Cardiac septum (tissue), 1 donor: ENCODE results near the gene TTLL8. TPM values are rescaled to one million over a fixed set of nuclear protein-coding genes. Genes with fewer than 3 reads are reported as not detected.

Source experiments
- DNase-seq: peaks from one replicate; pipeline ENCODE4 v3.0.0-alpha.2; 2020; ENCODE audit warnings: low spot score
- intact Hi-C: fragments of 100-400 bp; cut with DNase I; formaldehyde crosslinking; loops from one replicate; pipeline ENCODE4 v1.14.0; 2022
- total RNA-seq: library from RNA; stranded (reverse); fragmentation: NEBNext Ultra II Directional; extraction: Animal tissue kit (Norgen Biotek cat#: 25700); gene quantifications from one replicate; pipeline ENCODE4 v1.2.1, GENCODE V29; 2021
- donor health status: DM: no; HTN: no; CAD: no.

TTLL8 gene
- total RNA-seq, 1 donor from 2014 or later, result not detected

GRCh38 chr22:50011447-50012210 is 46.5 kb downstream of the TTLL8 start:
- intact Hi-C loops, result no loop called here
- DNase-seq, result no peak

- peak; percentile 24 for DNase-seq
- intact Hi-C loops, result no loop called here
These were observed 47.2 kb downstream of the TTLL8 start for GRCh38 chr22:50010676-50011446.

DNA sequence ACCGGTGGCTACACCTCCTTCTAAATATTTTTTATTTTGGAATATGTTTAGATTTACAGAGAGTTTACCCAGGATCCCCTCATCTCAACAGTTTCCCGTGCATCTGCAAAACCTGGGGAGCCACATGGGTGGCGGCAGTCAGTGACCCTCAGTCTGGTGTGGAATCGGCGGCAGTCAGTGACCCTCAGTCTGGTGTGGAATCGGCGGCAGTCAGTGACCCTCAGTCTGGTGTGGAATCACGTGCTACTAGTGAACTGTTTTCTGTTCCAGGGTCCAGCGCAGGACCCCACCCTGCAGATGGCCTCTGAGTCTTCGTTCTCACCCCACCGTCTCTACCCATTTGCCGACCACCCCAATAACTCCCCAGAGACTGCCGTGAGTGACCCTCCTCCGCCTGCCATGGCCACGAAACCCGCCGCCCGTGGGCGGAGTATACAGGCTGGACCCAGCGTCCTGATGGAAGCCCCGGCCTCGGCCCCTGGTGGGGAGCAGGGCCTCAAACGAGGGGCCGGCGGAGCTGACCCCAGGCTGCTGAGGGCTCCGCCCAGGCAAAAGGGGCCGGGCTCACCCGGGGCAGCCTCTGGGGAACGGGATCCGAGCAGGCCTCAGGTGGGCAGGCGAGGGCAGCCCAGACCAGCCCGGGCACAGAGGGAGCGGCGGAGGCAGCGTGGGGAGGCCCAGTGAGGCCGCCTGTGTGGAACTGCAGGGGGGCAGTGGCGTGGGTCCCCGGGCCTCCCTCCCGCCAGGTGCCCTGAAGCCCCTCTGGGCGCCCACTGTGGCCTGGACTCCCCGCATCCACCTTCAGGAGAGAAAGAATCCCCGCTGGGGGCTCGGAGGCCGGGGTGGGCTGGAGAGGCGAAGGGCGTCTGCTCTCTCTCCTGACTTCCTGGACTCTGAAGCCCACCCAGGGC is 48.1 kb downstream of the TTLL8 start:
- intact Hi-C loops, result no loop called here
- peak; percentile 67 for DNase-seq

- peak; percentile 38 for DNase-seq
- intact Hi-C loops, result no loop called here
These were observed 48.8 kb downstream of the TTLL8 start for GRCh38 chr22:50009251-50009650.

DNA sequence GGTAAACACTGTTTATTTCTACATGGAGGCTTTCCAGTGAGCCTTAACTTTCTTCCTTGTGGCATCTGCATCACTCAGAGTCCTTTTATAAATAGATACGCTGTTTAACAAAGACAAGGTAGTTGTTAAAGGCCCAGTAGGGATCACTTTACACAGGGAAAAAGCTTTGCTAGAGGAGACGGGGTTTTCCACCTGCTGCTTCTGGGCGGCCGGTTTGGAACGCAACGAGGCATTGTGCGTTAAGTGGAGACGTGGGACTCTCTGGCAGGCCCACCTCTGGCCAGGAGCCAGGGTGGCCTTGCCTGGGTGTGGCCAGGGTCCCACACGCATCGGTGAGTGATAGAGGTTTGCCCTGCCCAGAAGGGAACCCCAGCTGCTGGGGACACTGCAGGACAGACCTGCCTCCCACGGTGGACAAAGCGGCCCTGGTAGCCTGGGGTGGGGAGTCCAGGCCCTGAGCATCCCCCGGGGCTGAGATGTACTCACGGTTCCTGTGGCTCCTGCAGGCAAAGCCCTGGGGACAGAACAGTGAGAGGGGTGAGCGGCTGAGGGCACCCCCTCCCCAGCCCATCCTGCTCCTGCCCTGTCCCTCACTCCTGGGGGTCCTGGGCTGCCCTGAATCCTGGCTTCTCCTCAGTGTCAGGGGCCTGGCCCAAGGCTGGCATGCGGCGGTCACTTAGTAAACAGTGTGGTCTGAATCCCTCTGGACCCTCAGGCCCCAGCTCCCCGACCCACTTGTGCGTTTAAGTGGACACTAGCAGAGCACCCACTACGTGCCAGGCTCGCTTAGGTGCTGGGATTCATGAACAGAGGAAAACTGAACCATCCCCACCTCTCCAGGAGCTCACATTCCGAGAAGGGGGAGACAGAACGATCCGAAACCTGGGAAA is 49.7 kb downstream of the TTLL8 start:
- DNase-seq, result peak; percentile 47
- intact Hi-C loops, result no loop called here

GRCh38 chr22:50007057-50007511 is 51.0 kb downstream of the TTLL8 start:
- DNase-seq, result no peak
- intact Hi-C loops, result no loop called here

- intact Hi-C loops, result no loop called here
- DNase-seq, result no peak
These were observed 53.2 kb downstream of the TTLL8 start for GRCh38 chr22:50004918-50005317.

GRCh38 chr22:50002791-50003190 is 55.3 kb downstream of the TTLL8 start:
- no peak for DNase-seq
- intact Hi-C loops, result no loop called here

GRCh38 chr22:50001388-50002231 is 56.5 kb downstream of the TTLL8 start:
- intact Hi-C loops, result no loop called here
- DNase-seq, result peak; percentile 70

DNA sequence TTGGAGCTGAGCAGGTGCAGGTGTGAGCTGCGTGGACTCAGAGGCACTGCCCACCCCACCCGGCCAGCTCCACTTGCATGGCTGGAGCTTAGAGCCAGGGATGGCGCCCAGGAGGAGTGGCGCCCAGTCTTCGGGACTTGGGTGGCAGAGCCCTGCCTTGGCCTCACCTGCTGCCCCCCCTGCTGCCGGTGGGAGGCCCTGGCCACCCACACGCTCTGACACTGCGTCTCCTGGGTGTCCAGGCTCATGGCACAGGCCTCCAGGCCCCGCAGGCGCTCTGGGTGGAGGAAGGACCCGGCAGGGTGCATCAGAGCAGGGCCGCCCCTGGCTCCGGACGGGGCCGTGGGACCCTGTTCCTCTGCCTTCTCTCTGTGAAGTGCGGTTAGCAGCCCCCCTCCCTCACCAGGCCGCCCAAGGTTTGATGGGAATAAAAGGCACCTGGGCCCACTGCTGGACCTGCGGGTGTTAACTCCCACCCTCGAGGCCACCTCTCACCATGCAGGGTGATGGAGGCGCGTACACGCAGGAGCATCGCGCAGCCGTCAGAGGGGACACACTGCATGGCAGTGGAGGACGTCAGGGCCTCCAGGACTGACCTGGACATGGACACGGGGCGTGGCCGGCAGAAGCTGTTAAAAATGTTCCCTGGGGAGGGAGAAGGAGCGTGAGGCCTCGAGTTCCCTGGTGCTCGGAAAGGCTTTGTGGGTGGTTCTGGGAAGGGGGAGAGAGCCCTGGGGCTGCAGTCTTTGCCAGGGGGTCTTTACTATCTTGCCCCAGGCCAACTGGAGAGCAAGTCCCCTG is 57.3 kb downstream of the TTLL8 start:
- peak; percentile 73 for DNase-seq

GRCh38 chr22:49999946-50000586 is 58.0 kb downstream of the TTLL8 start:
- DNase-seq, result peak; percentile 60
- intact Hi-C loops, result no loop called here

More for the DNA sequence above, 57.3 kb downstream of the TTLL8 start:
- intact Hi-C loops, result no loop called here

DNA sequence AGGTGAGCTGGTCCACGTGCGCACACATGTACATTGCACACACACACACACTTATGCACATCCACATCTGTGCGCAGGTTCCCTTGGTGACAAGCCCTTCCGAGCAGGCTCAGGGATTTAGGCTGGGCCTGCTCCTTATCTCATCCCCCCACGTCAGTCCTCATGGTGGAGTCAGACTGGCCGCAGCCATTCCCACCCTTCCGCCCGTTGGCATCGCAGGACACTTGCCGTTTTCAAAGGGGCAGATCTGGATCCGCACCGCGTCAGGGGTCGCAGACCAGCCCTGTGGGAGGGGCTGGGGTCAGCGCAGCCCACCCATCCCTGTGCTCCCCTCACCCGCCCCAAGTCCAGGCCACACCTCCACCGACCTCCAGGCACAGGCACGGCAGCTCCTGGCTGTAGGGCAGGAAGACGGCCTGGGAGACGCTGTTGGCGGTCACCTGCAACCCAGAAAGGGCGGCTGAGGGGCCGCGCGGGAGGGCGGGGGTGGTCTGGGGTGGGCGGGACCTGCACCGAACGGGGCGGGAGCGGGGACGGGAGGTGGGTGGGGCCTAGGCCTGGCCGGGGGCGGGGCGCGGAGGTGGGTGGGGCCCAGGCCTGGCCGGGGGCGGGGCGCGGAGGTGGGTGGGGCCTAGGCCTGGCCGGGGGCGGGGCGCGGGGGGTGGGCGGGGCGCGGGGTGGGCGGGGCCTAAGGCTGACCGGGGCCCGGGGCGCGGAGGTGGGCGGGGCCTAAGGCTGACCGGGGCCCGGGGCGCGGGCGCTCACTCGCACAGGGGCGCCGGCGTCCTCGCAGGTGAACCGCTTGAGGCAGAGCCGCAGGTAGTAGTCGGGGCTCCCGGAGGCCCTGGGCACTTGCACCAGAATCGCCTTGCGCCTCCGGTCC is 58.8 kb downstream of the TTLL8 start:
- peak; percentile 76 for DNase-seq
- intact Hi-C loops, result no loop called here

- intact Hi-C loops, result no loop called here
- peak; percentile 26 for DNase-seq
These were observed 59.4 kb downstream of the TTLL8 start for GRCh38 chr22:49998718-49999062.

DNA sequence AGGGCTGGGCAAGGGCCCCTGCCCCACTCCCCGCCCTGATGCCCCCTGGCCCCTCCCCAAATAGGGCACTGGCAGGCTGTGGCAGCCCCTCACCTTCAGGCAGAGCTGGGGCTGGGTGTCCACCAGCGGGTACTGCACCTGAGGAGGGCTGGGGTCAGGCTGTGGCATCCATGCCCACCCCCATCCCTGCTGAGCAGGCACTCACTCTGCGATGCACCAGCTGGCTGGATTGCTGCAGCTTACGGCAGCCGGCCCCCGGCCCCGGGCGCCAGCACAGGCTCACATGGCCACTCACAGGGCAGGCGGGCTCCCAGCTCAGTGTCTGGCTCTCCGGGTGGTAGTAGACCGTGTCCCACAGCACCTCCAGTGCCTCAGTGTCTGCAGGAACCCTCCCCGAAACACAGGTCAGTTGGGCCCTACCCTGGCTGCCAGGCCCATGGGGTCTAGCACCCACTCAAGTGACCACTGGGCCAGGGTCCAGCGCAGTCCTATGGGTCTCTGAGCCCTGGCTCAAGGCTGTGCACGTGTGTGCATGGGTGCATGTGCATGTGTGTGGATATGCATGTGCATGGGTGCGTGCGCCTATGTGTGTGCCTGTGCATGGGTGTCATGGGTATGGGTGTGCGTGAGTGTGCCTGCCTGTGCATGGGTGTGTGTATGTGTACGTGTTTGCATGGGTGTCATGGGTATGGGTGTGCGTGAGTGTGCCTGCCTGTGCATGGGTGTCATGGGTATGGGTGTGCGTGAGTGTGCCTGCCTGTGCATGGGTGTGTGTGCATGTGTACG is 60.0 kb downstream of the TTLL8 start:
- intact Hi-C loops, result no loop called here
- DNase-seq, result peak; percentile 64

GRCh38 chr22:49997251-49997599 is 60.9 kb downstream of the TTLL8 start:
- peak; percentile 69 for DNase-seq
- intact Hi-C loops, result no loop called here
